HEK293 (cell line): Measurements from ENCODE around the gene CFAP410.

ENCODE experiments used
- CTCF ChIA-PET: fragments of 350-600 bp; formaldehyde crosslinking; extraction: SDS; loops from one replicate; lab custom pipeline; 2021; ENCODE audit warnings: antibody characterized with exemption; lab: Yijun Ruan, JAX
- POLR2A ChIA-PET: fragments of 300-600 bp; formaldehyde crosslinking; extraction: SDS; loops from one replicate; lab custom pipeline; 2020; ENCODE audit warnings: antibody characterized with exemption, inconsistent platforms; lab: Yijun Ruan, JAX
- H3K27ac ChIP-seq: fragments of 200-500 bp; sonication (Bioruptor generic); 2 replicates; pipeline ENCODE4 v1.5.1; 2014; ENCODE audit warnings: low read depth, low read length, control low read depth, inconsistent platforms; ENCODE audit errors: extremely low read depth
- H3K36me3 ChIP-seq, 2 experiments: fragments of 200-500 bp in 1 of 2; sonication (Bioruptor generic) in 1 of 2; 1 replicate in 1 of 2; 2 replicates in 1 of 2; pipeline ENCODE4 v1.5.1; 2014 to 2017; ENCODE audit warnings: inconsistent platforms in 2 of 2, low read length in 2 of 2; ENCODE audit not compliant: control insufficient read depth in 2 of 2, insufficient read depth in 1 of 2
- H3K4me1 ChIP-seq: fragments of 200-500 bp; sonication (Bioruptor generic); 2 replicates; pipeline ENCODE4 v1.5.1; 2014; ENCODE audit warnings: mild to moderate bottlenecking, low read length, inconsistent platforms; ENCODE audit not compliant: control insufficient read depth, insufficient read depth
- H3K4me3 ChIP-seq: 2 replicates; pipeline ENCODE4 v1.5.1; 2011; ENCODE audit warnings: low read depth, mild to moderate bottlenecking, control low read depth, low read length, moderate library complexity
- H3K9me3 ChIP-seq: fragments of 200-500 bp; sonication (Bioruptor generic); 2 replicates; pipeline ENCODE4 v1.5.1; 2014; ENCODE audit warnings: low read depth, low read length, inconsistent platforms; ENCODE audit not compliant: control insufficient read depth, insufficient read depth
- ATF2 ChIP-seq: fragments of 450-650 bp; formaldehyde crosslinking; IDR thresholded peaks from 2 replicates; pipeline ENCODE4 v1.5.1; 2016; ENCODE audit warnings: missing biosample characterization, missing genetic modification characterization, low read depth
- BCL6B ChIP-seq: fragments of 450-650 bp; formaldehyde crosslinking; IDR thresholded peaks from 2 replicates; pipeline ENCODE4 v1.5.1; 2017; ENCODE audit warnings: missing biosample characterization, missing genetic modification characterization
- FEZF1 ChIP-seq: fragments of 450-650 bp; formaldehyde crosslinking; IDR thresholded peaks from 2 replicates; pipeline ENCODE4 v1.5.1; 2016; ENCODE audit warnings: missing biosample characterization, missing genetic modification characterization
- GLIS1 ChIP-seq: fragments of 450-650 bp; formaldehyde crosslinking; IDR thresholded peaks from 2 replicates; pipeline ENCODE4 v1.5.1; 2016; ENCODE audit warnings: missing biosample characterization, missing genetic modification characterization
- HOXC10 ChIP-seq: sonication (generic); formaldehyde crosslinking; IDR thresholded peaks from 2 replicates; pipeline ENCODE4 v1.8.1; 2023; ENCODE audit warnings: mild to moderate bottlenecking, missing genetic modification reagents
- IKZF3 ChIP-seq: fragments of 450-650 bp; IDR thresholded peaks from 2 replicates; pipeline ENCODE4 v1.5.0; 2018; ENCODE audit warnings: missing biosample characterization, mild to moderate bottlenecking, missing genetic modification characterization, moderate library complexity
- KLF1 ChIP-seq: fragments of 450-650 bp; formaldehyde crosslinking; IDR thresholded peaks from 2 replicates; pipeline ENCODE4 v1.5.1; 2016; ENCODE audit warnings: missing biosample characterization, missing genetic modification characterization
- KLF7 ChIP-seq: fragments of 450-650 bp; formaldehyde crosslinking; IDR thresholded peaks from 2 replicates; pipeline ENCODE4 v1.5.1; 2016; ENCODE audit warnings: missing biosample characterization, missing genetic modification characterization, borderline replicate concordance
- MEIS1 ChIP-seq: sonication (generic); formaldehyde crosslinking; IDR thresholded peaks from 2 replicates; pipeline ENCODE4 v1.8.1; 2022; ENCODE audit warnings: missing genetic modification reagents, mild to moderate bottlenecking, borderline replicate concordance
- MZF1 ChIP-seq: fragments of 450-650 bp; formaldehyde crosslinking; IDR thresholded peaks from 2 replicates; pipeline ENCODE4 v1.5.1; 2017; ENCODE audit warnings: missing biosample characterization, missing genetic modification characterization, borderline replicate concordance
- OSR2 ChIP-seq: fragments of 450-650 bp; formaldehyde crosslinking; IDR thresholded peaks from 2 replicates; pipeline ENCODE4 v1.5.1; 2016; ENCODE audit warnings: missing biosample characterization, missing genetic modification characterization
- OVOL3 ChIP-seq: fragments of 450-650 bp; formaldehyde crosslinking; IDR thresholded peaks from 2 replicates; pipeline ENCODE4 v1.5.1; 2016; ENCODE audit warnings: missing biosample characterization, missing genetic modification characterization
- SALL2 ChIP-seq: fragments of 450-650 bp; formaldehyde crosslinking; IDR thresholded peaks from 2 replicates; pipeline ENCODE4 v1.5.0; 2017; ENCODE audit warnings: missing biosample characterization, mild to moderate bottlenecking, missing genetic modification characterization, borderline replicate concordance
- SP7 ChIP-seq: fragments of 450-650 bp; formaldehyde crosslinking; IDR thresholded peaks from 2 replicates; pipeline ENCODE4 v1.5.1; 2016; ENCODE audit warnings: missing biosample characterization, missing genetic modification characterization
- ZIC2 ChIP-seq: fragments of 450-650 bp; formaldehyde crosslinking; IDR thresholded peaks from 2 replicates; pipeline ENCODE4 v1.5.1; 2016; ENCODE audit warnings: missing biosample characterization, missing genetic modification characterization
- ZNF132 ChIP-seq: fragments of 450-650 bp; formaldehyde crosslinking; IDR thresholded peaks from 2 replicates; pipeline ENCODE4 v1.5.1; 2017; ENCODE audit warnings: missing biosample characterization, missing genetic modification characterization, borderline replicate concordance
- ZNF140 ChIP-seq: fragments of 450-650 bp; formaldehyde crosslinking; IDR thresholded peaks from 2 replicates; pipeline ENCODE4 v1.5.1; 2016; ENCODE audit warnings: missing biosample characterization, missing genetic modification characterization
- ZNF202 ChIP-seq: fragments of 450-650 bp; formaldehyde crosslinking; IDR thresholded peaks from 2 replicates; pipeline ENCODE4 v1.5.1; 2016; ENCODE audit warnings: missing biosample characterization, missing genetic modification characterization, borderline replicate concordance
- ZNF214 ChIP-seq: fragments of 450-650 bp; formaldehyde crosslinking; IDR thresholded peaks from 2 replicates; pipeline ENCODE4 v1.5.1; 2017; ENCODE audit warnings: missing biosample characterization, mild to moderate bottlenecking, missing genetic modification characterization, borderline replicate concordance
- ZNF311 ChIP-seq: fragments of 450-650 bp; formaldehyde crosslinking; IDR thresholded peaks from 2 replicates; pipeline ENCODE4 v1.5.1; 2017; ENCODE audit warnings: missing biosample characterization, missing genetic modification characterization, borderline replicate concordance
- ZNF354C ChIP-seq: fragments of 450-650 bp; formaldehyde crosslinking; IDR thresholded peaks from 2 replicates; pipeline ENCODE4 v1.5.1; 2016; ENCODE audit warnings: missing biosample characterization, missing genetic modification characterization, low read depth, borderline replicate concordance
- ZNF366 ChIP-seq: fragments of 450-650 bp; formaldehyde crosslinking; conservative IDR thresholded peaks from 2 replicates; pipeline ENCODE4 v1.5.1; 2016; ENCODE audit warnings: missing biosample characterization, missing genetic modification characterization
- ZNF404 ChIP-seq: fragments of 450-650 bp; formaldehyde crosslinking; IDR thresholded peaks from 2 replicates; pipeline ENCODE4 v1.5.1; 2017; ENCODE audit warnings: missing biosample characterization, missing genetic modification characterization
- ZNF416 ChIP-seq: fragments of 450-650 bp; formaldehyde crosslinking; IDR thresholded peaks from 2 replicates; pipeline ENCODE4 v1.5.1; 2016; ENCODE audit warnings: missing biosample characterization, missing genetic modification characterization
- ZNF621 ChIP-seq: fragments of 450-650 bp; formaldehyde crosslinking; IDR thresholded peaks from 2 replicates; pipeline ENCODE4 v1.5.1; 2017; ENCODE audit warnings: missing biosample characterization, missing genetic modification characterization
- ZNF670 ChIP-seq: fragments of 450-650 bp; formaldehyde crosslinking; IDR thresholded peaks from 2 replicates; pipeline ENCODE4 v1.5.1; 2016; ENCODE audit warnings: missing biosample characterization, missing genetic modification characterization, low read depth
- ZNF704 ChIP-seq: fragments of 450-650 bp; formaldehyde crosslinking; IDR thresholded peaks from 2 replicates; pipeline ENCODE4 v1.5.1; 2016; ENCODE audit warnings: missing biosample characterization, missing genetic modification characterization
- ZNF707 ChIP-seq: fragments of 450-650 bp; formaldehyde crosslinking; IDR thresholded peaks from 2 replicates; pipeline ENCODE4 v1.5.1; 2016; ENCODE audit warnings: missing biosample characterization, missing genetic modification characterization
- ZNF747 ChIP-seq: fragments of 450-650 bp; formaldehyde crosslinking; IDR thresholded peaks from 2 replicates; pipeline ENCODE4 v1.5.1; 2016; ENCODE audit warnings: missing biosample characterization, missing genetic modification characterization

CFAP410 gene

GRCh38 chr21:44312716-44313115 is 26.5 kb downstream of the CFAP410 start:
- no peaks in the 10 kb centered on the region for H3K9me3 ChIP-seq
- TF ChIP-seq ZNF202 (tag by site-specific recombination) (no peak), MZF1 (no peak), KLF7 (no peak), OVOL3 (tag by site-specific recombination) (no peak), ZNF404 (no peak), ZNF366 (tag by site-specific recombination) (no peak), ZNF140 (tag by site-specific recombination) (no peak), BCL6B (tag by site-specific recombination) (no peak), MEIS1 (CRISPR knock-in tag) (no peak), GLIS1 (tag by site-specific recombination) (no peak)
- TF ChIP-seq, all 188 proteins: peak for 0
- Histone ChIP-seq H3K36me3 (peaks cover 8 to 92% of the 10 kb centered on the region in 2 experiments; a peak in 2 of 3 replicates), H3K4me1 (no peaks in the 10 kb centered on the region), H3K27ac (no peak overlapping the region), H3K4me3 (no peak overlapping the region)
- ChIA-PET POLR2A (no interaction called here), CTCF (no interaction called here)

- Histone ChIP-seq H3K36me3 (peaks cover 8 to 92% of the 10 kb centered on the region in 2 experiments; a peak in 2 of 3 replicates), H3K27ac (no peak overlapping the region), H3K9me3 (no peaks in the 10 kb centered on the region), H3K4me1 (no peaks in the 10 kb centered on the region), H3K4me3 (no peak overlapping the region)
- ChIA-PET CTCF (no interaction called here), POLR2A (no interaction called here)
- TF ChIP-seq ZNF214 (tag by site-specific recombination): no peak
- TF ChIP-seq ZNF621 (tag by site-specific recombination): no peak
- TF ChIP-seq ZNF311: no peak
- TF ChIP-seq ATF2 (tag by site-specific recombination): no peak
- no peak for TF ChIP-seq FEZF1 (tag by site-specific recombination)
- TF ChIP-seq ZNF747: no peak
- TF ChIP-seq ZNF670 (tag by site-specific recombination): no peak
- TF ChIP-seq SP7 (tag by site-specific recombination): no peak
- no peak for TF ChIP-seq ZNF416
- no peak for TF ChIP-seq ZNF354C
- TF ChIP-seq KLF1 (tag by site-specific recombination): no peak
- no peak for TF ChIP-seq IKZF3
- TF ChIP-seq ZNF707 (tag by site-specific recombination): no peak
- no peak for TF ChIP-seq HOXC10 (CRISPR knock-in tag)
- TF ChIP-seq ZIC2 (tag by site-specific recombination): no peak
- no peak for TF ChIP-seq SALL2 (tag by site-specific recombination)
- no peak for TF ChIP-seq ZNF704 (tag by site-specific recombination)
- no peak for TF ChIP-seq OSR2 (tag by site-specific recombination)
- TF ChIP-seq ZNF132 (tag by site-specific recombination): no peak
Observed at GRCh38 chr21:44312089-44312488, 27.1 kb downstream of the CFAP410 start.
